ENCODE results near the gene EDN1.

Gene EDN1

DNA sequence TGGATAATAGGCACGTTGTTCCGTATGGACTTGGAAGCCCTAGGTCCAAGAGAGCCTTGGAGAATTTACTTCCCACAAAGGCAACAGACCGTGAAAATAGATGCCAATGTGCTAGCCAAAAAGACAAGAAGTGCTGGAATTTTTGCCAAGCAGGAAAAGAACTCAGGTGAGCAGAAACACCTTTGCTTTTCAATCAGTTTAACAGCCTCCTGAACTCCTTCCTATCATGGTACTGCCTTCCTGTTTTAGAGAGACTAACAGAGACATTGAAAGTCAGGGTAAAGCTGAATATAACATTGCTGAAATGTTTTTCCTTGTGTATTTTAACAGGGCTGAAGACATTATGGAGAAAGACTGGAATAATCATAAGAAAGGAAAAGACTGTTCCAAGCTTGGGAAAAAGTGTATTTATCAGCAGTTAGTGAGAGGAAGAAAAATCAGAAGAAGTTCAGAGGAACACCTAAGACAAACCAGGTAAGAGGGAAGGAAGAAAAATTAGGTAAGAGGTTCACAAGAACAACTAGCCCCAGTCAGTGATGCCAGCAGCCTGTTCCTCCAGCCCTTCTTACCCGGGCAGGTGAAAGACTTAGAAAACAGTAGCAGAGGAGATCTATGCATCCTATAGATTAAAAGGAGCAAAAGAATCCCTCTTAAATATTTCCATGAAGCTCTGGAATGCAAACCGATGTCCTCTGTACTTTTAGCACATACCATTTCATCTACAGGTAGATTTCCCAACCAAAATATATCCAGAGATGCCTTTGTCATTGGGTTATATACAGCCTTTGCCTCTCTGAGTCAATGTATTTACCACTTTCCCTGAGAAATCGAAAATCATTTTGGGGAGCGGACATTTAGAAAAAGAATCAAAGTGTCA lies 4.0 kb downstream of the EDN1 start:
- H3K27ac Mint-ChIP-seq, result no peak overlapping the region
- intact Hi-C loops (cut with micrococcal nuclease), result loop anchor here (10.0 kb wide), 1 partner anchor 311 kb away; no protein-coding TSS in a partner anchor
- peaks cover 33% of the 10 kb centered on the region for H3K4me1 Mint-ChIP-seq (ENCODE audit: low read depth)

DNA sequence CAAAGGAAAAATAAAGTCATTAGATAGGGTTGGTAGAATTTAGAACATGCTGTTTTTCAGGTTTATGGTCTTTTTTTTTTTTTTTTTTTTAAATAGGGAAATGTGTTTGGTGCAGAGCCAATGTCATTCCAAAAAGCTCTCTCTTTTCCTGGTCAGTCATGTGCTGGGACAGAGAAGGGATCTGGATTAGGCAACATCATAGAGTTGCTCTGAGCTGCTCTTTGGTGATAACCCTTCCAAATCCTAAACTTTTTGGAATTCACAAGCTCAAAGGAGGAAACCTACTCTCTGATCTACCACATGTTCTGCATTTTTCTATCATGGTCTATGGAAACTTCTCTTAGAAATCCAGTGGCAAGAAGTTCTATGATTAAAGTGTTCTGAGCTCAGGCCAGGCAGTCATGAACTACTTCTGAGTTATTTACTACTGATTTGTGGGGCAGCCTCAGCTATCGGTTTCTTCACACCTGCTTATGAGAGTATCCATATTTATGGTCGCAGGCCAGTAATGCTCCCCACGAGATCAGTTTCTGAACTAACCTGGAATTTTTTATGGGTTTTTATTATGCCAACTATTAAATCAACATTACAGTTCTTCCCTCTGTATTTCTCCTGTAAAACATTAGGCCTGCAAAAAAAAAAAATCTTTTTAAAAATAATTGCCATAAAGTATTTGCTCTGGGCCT lies 4.8 kb downstream of the EDN1 start:
- Mint-ChIP-seq H3K27me3 (peaks cover 31% of the 10 kb centered on the region), H3K27ac (no peak overlapping the region), H3K4me3 (no peak overlapping the region), H3K9me3 (no peaks in the 10 kb centered on the region), H3K36me3 (ENCODE audit: low read depth) (no peaks in the 10 kb centered on the region), H3K4me1 (ENCODE audit: low read depth) (peaks cover 26% of the 10 kb centered on the region)
- intact Hi-C loops (cut with micrococcal nuclease), result loop anchor here (10.0 kb wide), 1 partner anchor 310 kb away; no protein-coding TSS in a partner anchor

More for the DNA sequence above, 4.0 kb downstream of the EDN1 start:
- no peaks in the 10 kb centered on the region for H3K9me3 Mint-ChIP-seq
- H3K4me3 Mint-ChIP-seq, result no peak overlapping the region
- peaks cover 38% of the 10 kb centered on the region for H3K27me3 Mint-ChIP-seq
- H3K36me3 Mint-ChIP-seq (ENCODE audit: low read depth), result no peaks in the 10 kb centered on the region

DNA sequence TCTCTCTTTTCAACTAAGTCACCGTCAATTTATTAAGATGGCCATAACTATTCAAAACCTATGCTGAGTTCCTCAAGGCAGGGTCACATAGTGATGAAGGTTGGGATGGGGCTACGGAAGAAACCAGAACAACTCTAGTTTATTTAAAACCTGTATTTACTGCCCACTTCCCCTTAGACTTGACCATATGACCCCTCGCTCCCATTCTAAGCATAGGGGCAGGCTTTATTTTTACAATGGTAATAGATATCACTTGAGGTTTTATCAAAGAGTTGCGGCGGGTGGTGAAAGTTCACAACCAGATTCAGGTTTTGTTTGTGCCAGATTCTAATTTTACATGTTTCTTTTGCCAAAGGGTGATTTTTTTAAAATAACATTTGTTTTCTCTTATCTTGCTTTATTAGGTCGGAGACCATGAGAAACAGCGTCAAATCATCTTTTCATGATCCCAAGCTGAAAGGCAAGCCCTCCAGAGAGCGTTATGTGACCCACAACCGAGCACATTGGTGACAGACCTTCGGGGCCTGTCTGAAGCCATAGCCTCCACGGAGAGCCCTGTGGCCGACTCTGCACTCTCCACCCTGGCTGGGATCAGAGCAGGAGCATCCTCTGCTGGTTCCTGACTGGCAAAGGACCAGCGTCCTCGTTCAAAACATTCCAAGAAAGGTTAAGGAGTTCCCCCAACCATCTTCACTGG lies 5.5 kb downstream of the EDN1 start:
- H3K9me3 Mint-ChIP-seq, result no peaks in the 10 kb centered on the region
- H3K36me3 Mint-ChIP-seq (ENCODE audit: low read depth), result no peaks in the 10 kb centered on the region
- H3K4me3 Mint-ChIP-seq, result no peak overlapping the region
- peaks cover 24% of the 10 kb centered on the region for H3K27me3 Mint-ChIP-seq
- no peak overlapping the region for H3K27ac Mint-ChIP-seq
- H3K4me1 Mint-ChIP-seq (ENCODE audit: low read depth), result peaks cover 19% of the 10 kb centered on the region
- intact Hi-C loops (cut with micrococcal nuclease), result loop anchor here (10.0 kb wide), 1 partner anchor 309 kb away; no protein-coding TSS in a partner anchor

DNA sequence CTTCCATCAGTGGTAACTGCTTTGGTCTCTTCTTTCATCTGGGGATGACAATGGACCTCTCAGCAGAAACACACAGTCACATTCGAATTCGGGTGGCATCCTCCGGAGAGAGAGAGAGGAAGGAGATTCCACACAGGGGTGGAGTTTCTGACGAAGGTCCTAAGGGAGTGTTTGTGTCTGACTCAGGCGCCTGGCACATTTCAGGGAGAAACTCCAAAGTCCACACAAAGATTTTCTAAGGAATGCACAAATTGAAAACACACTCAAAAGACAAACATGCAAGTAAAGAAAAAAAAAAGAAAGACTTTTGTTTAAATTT lies 6.1 kb downstream of the EDN1 start:
- H3K4me1 Mint-ChIP-seq (ENCODE audit: low read depth), result peaks cover 17% of the 10 kb centered on the region
- H3K36me3 Mint-ChIP-seq (ENCODE audit: low read depth), result no peaks in the 10 kb centered on the region
- H3K27ac Mint-ChIP-seq, result no peak overlapping the region
- H3K27me3 Mint-ChIP-seq, result peaks cover 23% of the 10 kb centered on the region
- intact Hi-C loops (cut with micrococcal nuclease), result loop anchor here (10.0 kb wide), 1 partner anchor 309 kb away; no protein-coding TSS in a partner anchor
- no peaks in the 10 kb centered on the region for H3K9me3 Mint-ChIP-seq
- no peak overlapping the region for H3K4me3 Mint-ChIP-seq

DNA sequence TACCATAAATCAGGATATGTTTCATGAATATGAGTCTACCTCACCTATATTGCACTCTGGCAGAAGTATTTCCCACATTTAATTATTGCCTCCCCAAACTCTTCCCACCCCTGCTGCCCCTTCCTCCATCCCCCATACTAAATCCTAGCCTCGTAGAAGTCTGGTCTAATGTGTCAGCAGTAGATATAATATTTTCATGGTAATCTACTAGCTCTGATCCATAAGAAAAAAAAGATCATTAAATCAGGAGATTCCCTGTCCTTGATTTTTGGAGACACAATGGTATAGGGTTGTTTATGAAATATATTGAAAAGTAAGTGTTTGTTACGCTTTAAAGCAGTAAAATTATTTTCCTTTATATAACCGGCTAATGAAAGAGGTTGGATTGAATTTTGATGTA lies 6.4 kb downstream of the EDN1 start:
- Mint-ChIP-seq H3K4me3 (no peak overlapping the region), H3K9me3 (no peaks in the 10 kb centered on the region), H3K27ac (no peak overlapping the region), H3K4me1 (ENCODE audit: low read depth) (peaks cover 13% of the 10 kb centered on the region), H3K27me3 (peaks cover 19% of the 10 kb centered on the region), H3K36me3 (ENCODE audit: low read depth) (no peaks in the 10 kb centered on the region)
- intact Hi-C loops (cut with micrococcal nuclease), result loop anchor here (10.0 kb wide), 1 partner anchor 308 kb away; no protein-coding TSS in a partner anchor

DNA sequence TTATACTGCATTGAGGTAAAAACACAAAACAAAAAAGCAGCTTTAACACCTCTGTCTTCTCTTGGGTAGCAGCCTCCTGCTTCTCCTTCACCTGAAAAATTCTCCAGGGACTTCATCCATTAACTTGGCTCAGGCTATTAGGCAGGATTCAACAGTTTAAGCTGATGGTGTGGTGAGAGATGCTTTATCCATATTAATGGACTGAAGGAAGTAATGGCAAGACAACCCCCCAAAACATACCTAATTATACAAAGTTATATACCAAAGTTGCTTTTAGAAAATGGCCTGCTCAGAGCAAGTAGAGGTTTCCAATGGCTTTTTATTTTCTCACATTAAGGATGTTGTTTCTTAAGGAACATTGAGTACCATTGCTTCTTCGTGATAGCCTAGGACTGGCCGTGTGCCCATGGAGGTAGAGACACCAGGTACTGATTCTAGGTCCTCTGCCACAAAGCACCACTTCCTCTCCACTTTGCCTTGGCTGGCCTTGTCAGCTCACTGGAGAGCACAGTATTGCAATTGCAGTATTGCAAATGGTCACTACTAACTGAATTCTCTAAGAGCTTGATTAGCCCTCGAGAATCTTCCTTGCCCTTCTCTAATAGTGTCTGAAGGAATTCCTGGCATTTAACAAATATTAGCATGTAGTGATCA lies 7.3 kb downstream of the EDN1 start:
- H3K27ac Mint-ChIP-seq, result no peak overlapping the region
- peaks cover 10% of the 10 kb centered on the region for H3K27me3 Mint-ChIP-seq
- intact Hi-C loops (cut with micrococcal nuclease), result loop anchor here (10.0 kb wide), 1 partner anchor 307 kb away; no protein-coding TSS in a partner anchor
- no peaks in the 10 kb centered on the region for H3K36me3 Mint-ChIP-seq (ENCODE audit: low read depth)
- no peak overlapping the region for H3K4me3 Mint-ChIP-seq
- peaks cover 4% of the 10 kb centered on the region for H3K4me1 Mint-ChIP-seq (ENCODE audit: low read depth)
- no peaks in the 10 kb centered on the region for H3K9me3 Mint-ChIP-seq

DNA sequence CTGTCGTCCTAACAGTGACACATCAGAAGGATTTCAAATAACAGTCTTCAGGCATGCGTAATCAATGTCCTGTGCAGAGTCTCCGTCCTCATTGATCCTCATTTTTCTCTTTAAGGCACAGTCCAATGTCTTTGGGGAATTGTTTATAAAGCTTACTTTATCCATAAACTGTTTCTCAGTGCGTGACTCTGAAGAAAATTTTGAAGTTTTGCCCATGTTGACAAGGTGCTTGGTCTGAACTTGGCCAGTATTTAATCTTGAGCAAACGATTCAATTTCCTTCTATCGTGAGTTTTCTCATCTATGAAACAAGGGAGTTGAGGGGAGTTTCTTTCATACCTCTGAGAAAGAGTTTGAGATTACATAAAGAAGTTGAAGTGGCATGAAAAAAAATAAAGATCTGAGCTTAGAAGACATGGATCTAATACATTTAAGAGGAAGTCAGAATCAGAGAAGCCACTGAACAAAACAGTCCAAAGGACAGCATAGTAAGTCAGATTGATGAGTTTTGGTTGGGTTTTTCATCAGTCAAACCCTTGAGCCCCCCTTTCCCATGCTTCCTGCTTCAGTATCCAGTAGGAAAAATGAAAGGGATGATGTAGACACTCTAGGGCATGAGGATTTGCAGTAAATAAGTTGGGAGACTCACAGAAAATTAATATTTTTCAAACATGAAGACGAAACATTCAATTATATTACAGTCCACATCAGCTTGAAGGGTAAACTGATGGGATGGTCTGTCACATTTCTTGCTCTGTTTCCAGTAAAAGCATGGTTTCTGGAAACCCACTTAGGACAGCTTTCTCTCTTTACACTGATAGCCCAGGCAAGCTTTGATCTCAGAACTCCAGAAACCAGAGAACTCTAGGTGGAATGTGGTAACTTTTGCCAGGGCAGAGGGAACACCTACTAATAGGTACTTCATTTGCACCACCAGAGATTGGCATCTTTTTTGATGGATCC lies 8.1 kb downstream of the EDN1 start:
- H3K27ac Mint-ChIP-seq, result no peak overlapping the region
- H3K27me3 Mint-ChIP-seq, result peaks cover 2% of the 10 kb centered on the region
- no peaks in the 10 kb centered on the region for H3K36me3 Mint-ChIP-seq (ENCODE audit: low read depth)
- H3K4me3 Mint-ChIP-seq, result no peak overlapping the region
- H3K9me3 Mint-ChIP-seq, result no peaks in the 10 kb centered on the region
- intact Hi-C loops (cut with micrococcal nuclease), result loop anchor here (10.0 kb wide), 1 partner anchor 307 kb away; no protein-coding TSS in a partner anchor
- no peaks in the 10 kb centered on the region for H3K4me1 Mint-ChIP-seq (ENCODE audit: low read depth)

DNA sequence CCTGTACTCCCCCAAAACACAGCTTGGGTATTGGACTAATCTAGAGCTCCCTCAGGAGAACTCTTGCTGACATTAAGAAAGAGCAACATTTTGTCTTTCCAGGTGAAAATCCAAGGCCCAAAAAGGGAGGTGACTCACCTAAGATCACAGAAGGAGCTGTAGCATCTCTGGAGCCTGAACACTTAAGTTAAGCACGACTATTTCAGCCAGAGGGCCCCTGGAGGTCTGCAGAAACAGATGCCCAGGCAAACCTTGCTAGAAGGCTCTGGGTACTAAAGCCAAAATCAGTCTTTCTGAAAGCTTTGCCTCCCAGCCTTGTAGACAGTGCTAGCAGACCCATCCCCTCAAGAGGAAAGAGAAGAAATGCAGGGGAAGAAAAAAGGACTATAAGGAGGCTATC lies 8.8 kb downstream of the EDN1 start:
- intact Hi-C loops (cut with micrococcal nuclease), result loop anchor here (10.0 kb wide), 1 partner anchor 306 kb away; no protein-coding TSS in a partner anchor
- Mint-ChIP-seq H3K27ac (no peak overlapping the region), H3K4me1 (ENCODE audit: low read depth) (no peaks in the 10 kb centered on the region), H3K4me3 (no peak overlapping the region), H3K9me3 (no peaks in the 10 kb centered on the region), H3K27me3 (no peaks in the 10 kb centered on the region), H3K36me3 (ENCODE audit: low read depth) (no peaks in the 10 kb centered on the region)

DNA sequence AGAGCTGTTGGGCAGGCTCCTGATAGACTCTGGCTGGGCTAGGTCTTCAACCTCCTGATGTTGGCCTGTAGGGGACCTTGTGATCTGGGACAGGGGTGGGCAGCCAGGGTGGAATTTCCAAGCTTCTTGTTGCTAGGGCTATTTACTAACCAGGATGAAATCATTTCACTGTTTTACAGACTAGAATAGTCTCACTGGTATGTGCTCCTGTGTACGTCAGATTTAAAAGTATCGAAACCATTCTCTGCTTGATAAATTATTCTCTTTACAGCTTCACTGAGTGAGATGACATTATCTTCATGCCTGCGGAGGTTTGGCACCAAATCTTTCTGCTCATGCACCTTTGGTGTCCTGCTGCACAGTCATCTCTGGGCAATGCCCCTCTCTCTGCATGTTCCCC lies 10.9 kb downstream of the EDN1 start:
- H3K27me3 Mint-ChIP-seq, result peaks cover 7% of the 10 kb centered on the region
- H3K9me3 Mint-ChIP-seq, result no peaks in the 10 kb centered on the region
- intact Hi-C loops (cut with micrococcal nuclease), result no loop called here
- H3K27ac Mint-ChIP-seq, result no peak overlapping the region
- H3K4me1 Mint-ChIP-seq (ENCODE audit: low read depth), result no peaks in the 10 kb centered on the region
- no peak overlapping the region for H3K4me3 Mint-ChIP-seq
- no peaks in the 10 kb centered on the region for H3K36me3 Mint-ChIP-seq (ENCODE audit: low read depth)

DNA sequence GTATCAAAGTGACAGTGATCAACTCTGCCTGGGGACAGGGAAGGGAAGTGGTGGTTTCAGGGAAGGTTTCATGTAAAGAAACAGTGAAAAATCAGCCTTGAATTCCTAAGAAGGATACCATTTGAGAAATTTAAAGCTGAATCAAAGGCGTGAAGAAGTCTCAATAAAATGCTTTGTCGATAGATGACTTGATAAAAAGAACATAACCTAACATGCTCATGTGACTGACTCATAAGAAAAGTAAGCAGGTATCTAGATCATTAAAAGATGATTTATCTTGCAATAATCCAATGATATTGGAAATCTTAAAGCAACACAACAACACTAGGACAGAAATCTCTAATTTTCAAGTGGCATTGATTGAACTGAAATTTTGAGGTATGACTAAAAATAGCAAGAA lies 14.3 kb downstream of the EDN1 start:
- Mint-ChIP-seq H3K4me3 (no peak overlapping the region), H3K27ac (no peak overlapping the region), H3K27me3 (peaks cover 7% of the 10 kb centered on the region), H3K36me3 (ENCODE audit: low read depth) (no peaks in the 10 kb centered on the region), H3K9me3 (no peaks in the 10 kb centered on the region), H3K4me1 (ENCODE audit: low read depth) (no peaks in the 10 kb centered on the region)
- intact Hi-C loops (cut with micrococcal nuclease), result no loop called here

DNA sequence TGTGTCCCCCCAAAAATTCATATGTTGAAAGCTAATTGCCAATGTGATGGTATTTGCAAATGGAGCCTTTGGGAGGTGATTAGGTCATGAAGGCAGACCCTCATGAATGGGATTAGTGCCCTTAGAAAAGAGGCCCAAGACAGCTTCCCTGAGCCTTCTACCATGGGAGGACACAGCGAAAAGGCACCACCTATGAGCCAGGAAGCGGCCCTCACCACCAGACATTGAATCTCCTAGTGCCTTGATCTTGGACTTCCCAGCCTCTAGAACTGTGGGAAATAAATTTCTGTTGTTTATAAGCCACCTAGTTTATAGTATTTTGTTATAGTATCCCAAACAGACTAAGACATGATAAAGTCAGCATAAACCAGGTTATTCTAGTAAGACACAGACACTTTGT lies 18.9 kb downstream of the EDN1 start:
- Mint-ChIP-seq H3K4me1 (ENCODE audit: low read depth) (no peaks in the 10 kb centered on the region), H3K4me3 (no peak overlapping the region), H3K9me3 (no peaks in the 10 kb centered on the region), H3K27ac (no peak overlapping the region), H3K27me3 (peaks cover 10% of the 10 kb centered on the region), H3K36me3 (ENCODE audit: low read depth) (no peaks in the 10 kb centered on the region)
- intact Hi-C loops (cut with micrococcal nuclease), result no loop called here

DNA sequence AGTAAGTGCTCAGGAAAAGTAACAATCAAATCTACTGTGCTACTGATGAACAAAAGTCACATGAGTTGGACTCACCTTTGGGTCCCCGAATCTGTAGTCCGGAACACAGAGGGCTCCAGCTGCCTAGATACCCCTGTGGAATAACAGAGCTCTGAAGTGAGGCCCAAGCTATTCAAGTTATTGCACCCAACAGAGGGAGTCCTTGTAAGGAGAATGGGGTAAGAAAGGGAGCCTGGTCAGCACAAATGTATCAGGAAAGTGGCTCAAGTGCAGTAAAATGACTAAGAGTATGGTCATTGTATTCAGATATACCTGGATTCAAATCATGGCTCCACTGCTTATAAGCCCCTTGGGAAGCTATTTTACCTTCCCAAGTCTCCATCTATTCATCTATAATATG lies 20.9 kb downstream of the EDN1 start:
- Mint-ChIP-seq H3K4me3 (no peak overlapping the region), H3K36me3 (ENCODE audit: low read depth) (no peaks in the 10 kb centered on the region), H3K27ac (no peak overlapping the region), H3K4me1 (ENCODE audit: low read depth) (no peaks in the 10 kb centered on the region), H3K27me3 (peaks cover 9% of the 10 kb centered on the region), H3K9me3 (no peaks in the 10 kb centered on the region)
- intact Hi-C loops (cut with micrococcal nuclease), result no loop called here

DNA sequence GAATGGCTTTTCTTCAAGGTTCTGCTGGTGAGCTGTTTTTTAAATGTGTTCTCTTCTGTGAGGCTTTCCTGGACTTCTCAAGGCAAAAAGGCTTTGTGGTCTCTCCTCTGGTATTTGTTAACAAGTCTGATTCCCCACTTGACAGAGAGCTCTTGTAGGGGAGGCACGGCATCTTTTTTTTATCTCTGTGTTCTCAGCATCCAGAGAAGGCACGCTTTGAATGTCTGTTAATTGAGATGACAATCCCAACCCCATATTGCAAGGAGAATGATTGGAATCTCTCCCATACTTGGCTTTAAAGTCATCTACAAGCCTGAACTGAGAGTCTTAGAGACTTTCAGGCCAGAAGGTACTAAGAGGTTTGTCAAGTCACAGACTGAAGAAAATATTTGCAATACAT lies 22.6 kb downstream of the EDN1 start:
- no peaks in the 10 kb centered on the region for H3K9me3 Mint-ChIP-seq
- H3K4me3 Mint-ChIP-seq, result no peak overlapping the region
- intact Hi-C loops (cut with micrococcal nuclease), result no loop called here
- H3K36me3 Mint-ChIP-seq (ENCODE audit: low read depth), result no peaks in the 10 kb centered on the region
- H3K4me1 Mint-ChIP-seq (ENCODE audit: low read depth), result no peaks in the 10 kb centered on the region
- H3K27ac Mint-ChIP-seq, result no peak overlapping the region
- peaks cover 9% of the 10 kb centered on the region for H3K27me3 Mint-ChIP-seq
